SK-N-SH (cell line): ENCODE results near the gene SRGAP3.

Experiments
- CHD2 ChIP-seq: fragments of 150-350 bp; IDR thresholded peaks from 2 replicates; pipeline ENCODE4 v1.6.1; 2018; ENCODE audit warnings: low read length; ENCODE audit not compliant: partially characterized antibody
- FOXM1 ChIP-seq: IDR thresholded peaks from 2 replicates; pipeline ENCODE4 v1.4.0; 2012; ENCODE audit warnings: low read depth, mild to moderate bottlenecking
- MXI1 ChIP-seq: IDR thresholded peaks from 2 replicates; pipeline ENCODE4 v1.6.1; 2012; ENCODE audit warnings: mild to moderate bottlenecking, low read depth, low read length, improper control_type of control experiment
- RFX5 ChIP-seq: IDR thresholded peaks from 2 replicates; pipeline ENCODE4 v1.6.1; 2012; ENCODE audit warnings: mild to moderate bottlenecking, improper control_type of control experiment, low read length
- TAF1 ChIP-seq: IDR thresholded peaks from 2 replicates; pipeline ENCODE4 v1.6.1; 2012; ENCODE audit warnings: low read depth, mild to moderate bottlenecking, low read length, moderate library complexity, borderline replicate concordance
- TF ChIP-seq, protein P1 (sequence below): IDR thresholded peaks from 2 replicates; pipeline ENCODE4 v1.4.0; 2012; ENCODE audit warnings: low read depth
- TF ChIP-seq, protein P2 (sequence below): fragments of 200-600 bp; sonication (generic); IDR thresholded peaks from 2 replicates; pipeline ENCODE4 v1.6.1; 2017; ENCODE audit warnings: antibody characterized with exemption, mild to moderate bottlenecking, moderate library complexity
- TF ChIP-seq, protein P3 (sequence below): IDR thresholded peaks from 2 replicates; pipeline ENCODE4 v1.6.1; 2012; ENCODE audit warnings: mild to moderate bottlenecking, low read depth, low read length, moderate library complexity

DNA sequence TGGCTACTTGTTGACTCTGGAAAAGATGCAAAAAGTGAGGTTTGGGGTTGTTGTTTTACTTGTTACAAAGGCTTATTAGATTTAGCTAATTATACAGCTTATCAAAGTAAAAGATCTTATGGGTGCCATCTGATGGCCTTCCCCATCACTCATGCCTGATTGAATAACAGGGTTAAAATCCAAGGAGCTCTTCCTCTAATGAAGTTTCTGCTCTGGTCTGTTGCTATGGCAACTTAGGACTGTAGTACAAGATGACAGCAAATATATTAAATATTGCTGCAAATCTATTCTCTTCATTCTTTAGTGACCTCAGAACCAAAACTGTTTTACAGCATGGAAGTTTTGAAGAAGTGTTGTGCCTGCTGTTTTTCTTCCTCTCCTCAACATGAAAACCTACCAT lies 45.6 kb upstream of the SRGAP3 start:
- TF ChIP-seq, protein P1, sequence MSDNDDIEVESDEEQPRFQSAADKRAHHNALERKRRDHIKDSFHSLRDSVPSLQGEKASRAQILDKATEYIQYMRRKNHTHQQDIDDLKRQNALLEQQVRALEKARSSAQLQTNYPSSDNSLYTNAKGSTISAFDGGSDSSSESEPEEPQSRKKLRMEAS: no peak
- TF ChIP-seq, protein P2, sequence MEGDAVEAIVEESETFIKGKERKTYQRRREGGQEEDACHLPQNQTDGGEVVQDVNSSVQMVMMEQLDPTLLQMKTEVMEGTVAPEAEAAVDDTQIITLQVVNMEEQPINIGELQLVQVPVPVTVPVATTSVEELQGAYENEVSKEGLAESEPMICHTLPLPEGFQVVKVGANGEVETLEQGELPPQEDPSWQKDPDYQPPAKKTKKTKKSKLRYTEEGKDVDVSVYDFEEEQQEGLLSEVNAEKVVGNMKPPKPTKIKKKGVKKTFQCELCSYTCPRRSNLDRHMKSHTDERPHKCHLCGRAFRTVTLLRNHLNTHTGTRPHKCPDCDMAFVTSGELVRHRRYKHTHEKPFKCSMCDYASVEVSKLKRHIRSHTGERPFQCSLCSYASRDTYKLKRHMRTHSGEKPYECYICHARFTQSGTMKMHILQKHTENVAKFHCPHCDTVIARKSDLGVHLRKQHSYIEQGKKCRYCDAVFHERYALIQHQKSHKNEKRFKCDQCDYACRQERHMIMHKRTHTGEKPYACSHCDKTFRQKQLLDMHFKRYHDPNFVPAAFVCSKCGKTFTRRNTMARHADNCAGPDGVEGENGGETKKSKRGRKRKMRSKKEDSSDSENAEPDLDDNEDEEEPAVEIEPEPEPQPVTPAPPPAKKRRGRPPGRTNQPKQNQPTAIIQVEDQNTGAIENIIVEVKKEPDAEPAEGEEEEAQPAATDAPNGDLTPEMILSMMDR: no peak
- TF ChIP-seq RFX5 (no peak), FOXM1 (no peak), MXI1 (no peak), TAF1 (no peak), CHD2 (no peak)
- TF ChIP-seq, protein P3, sequence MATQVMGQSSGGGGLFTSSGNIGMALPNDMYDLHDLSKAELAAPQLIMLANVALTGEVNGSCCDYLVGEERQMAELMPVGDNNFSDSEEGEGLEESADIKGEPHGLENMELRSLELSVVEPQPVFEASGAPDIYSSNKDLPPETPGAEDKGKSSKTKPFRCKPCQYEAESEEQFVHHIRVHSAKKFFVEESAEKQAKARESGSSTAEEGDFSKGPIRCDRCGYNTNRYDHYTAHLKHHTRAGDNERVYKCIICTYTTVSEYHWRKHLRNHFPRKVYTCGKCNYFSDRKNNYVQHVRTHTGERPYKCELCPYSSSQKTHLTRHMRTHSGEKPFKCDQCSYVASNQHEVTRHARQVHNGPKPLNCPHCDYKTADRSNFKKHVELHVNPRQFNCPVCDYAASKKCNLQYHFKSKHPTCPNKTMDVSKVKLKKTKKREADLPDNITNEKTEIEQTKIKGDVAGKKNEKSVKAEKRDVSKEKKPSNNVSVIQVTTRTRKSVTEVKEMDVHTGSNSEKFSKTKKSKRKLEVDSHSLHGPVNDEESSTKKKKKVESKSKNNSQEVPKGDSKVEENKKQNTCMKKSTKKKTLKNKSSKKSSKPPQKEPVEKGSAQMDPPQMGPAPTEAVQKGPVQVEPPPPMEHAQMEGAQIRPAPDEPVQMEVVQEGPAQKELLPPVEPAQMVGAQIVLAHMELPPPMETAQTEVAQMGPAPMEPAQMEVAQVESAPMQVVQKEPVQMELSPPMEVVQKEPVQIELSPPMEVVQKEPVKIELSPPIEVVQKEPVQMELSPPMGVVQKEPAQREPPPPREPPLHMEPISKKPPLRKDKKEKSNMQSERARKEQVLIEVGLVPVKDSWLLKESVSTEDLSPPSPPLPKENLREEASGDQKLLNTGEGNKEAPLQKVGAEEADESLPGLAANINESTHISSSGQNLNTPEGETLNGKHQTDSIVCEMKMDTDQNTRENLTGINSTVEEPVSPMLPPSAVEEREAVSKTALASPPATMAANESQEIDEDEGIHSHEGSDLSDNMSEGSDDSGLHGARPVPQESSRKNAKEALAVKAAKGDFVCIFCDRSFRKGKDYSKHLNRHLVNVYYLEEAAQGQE: no peak
